GM19372 (cell line): ENCODE data around the gene CETP.

Experiments used
- ATAC-seq: cut with Tn5 transposase; IDR thresholded peaks from one replicate; pipeline ENCODE4 v1.9.1; 2021; ENCODE audit warnings: mild to moderate bottlenecking, low read depth, moderate library complexity; ENCODE audit not compliant: unreplicated experiment

CETP gene, protein sequence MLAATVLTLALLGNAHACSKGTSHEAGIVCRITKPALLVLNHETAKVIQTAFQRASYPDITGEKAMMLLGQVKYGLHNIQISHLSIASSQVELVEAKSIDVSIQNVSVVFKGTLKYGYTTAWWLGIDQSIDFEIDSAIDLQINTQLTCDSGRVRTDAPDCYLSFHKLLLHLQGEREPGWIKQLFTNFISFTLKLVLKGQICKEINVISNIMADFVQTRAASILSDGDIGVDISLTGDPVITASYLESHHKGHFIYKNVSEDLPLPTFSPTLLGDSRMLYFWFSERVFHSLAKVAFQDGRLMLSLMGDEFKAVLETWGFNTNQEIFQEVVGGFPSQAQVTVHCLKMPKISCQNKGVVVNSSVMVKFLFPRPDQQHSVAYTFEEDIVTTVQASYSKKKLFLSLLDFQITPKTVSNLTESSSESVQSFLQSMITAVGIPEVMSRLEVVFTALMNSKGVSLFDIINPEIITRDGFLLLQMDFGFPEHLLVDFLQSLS

DNA sequence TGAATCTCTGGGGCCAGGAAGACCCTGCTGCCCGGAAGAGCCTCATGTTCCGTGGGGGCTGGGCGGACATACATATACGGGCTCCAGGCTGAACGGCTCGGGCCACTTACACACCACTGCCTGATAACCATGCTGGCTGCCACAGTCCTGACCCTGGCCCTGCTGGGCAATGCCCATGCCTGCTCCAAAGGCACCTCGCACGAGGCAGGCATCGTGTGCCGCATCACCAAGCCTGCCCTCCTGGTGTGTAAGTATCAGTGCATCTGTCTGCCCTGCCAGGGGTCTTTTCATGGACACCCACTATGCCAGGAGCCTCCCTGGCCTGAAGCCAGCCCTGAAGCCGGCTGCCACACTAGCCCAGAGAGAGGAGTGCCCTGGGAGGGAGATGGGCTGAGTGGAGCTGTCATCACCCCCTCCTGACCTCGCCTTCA is at the start of gene CETP:
Gene CETP, plus strand, starts transcription at position 100 of the 431 bp plus-strand sequence. Its CDS starts 30 bp downstream, at position 130.
- ATAC-seq, result no peak

- ATAC-seq, result no peak
Observed at GRCh38 chr16:56912746-56913708, 48.7 kb upstream of the CETP start.

DNA sequence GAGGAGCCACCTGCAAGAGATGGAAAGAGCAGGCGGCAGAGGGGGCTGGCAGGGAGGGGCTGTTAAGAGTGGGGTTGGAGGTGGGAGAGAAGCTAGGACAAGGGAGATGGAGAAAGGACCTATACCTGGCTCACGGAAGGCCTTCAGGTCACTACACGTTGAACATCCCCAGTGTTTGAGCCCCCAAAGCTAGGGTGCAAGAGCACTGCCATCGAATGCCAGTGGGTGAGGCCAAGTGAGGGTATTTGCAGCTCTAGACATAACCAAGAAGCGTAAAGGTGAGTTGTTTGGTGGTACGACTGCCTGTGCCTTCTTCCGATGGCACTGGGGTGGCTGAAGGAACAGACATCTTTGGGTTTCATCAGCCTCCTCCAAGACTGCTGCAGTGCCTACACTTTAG is 46.9 kb upstream of the CETP start:
- no peak for ATAC-seq

- no peak for ATAC-seq
Observed at GRCh38 chr16:56915336-56916119, 46.2 kb upstream of the CETP start.

- peak; percentile 72 for ATAC-seq
Observed at GRCh38 chr16:56916571-56917403, 45.0 kb upstream of the CETP start.

GRCh38 chr16:56918467-56919012 is 43.2 kb upstream of the CETP start:
- no peak for ATAC-seq

- no peak for ATAC-seq
Observed at GRCh38 chr16:56919099-56919800, 42.5 kb upstream of the CETP start.

GRCh38 chr16:56921571-56921970 is 40.2 kb upstream of the CETP start:
- ATAC-seq, result no peak

DNA sequence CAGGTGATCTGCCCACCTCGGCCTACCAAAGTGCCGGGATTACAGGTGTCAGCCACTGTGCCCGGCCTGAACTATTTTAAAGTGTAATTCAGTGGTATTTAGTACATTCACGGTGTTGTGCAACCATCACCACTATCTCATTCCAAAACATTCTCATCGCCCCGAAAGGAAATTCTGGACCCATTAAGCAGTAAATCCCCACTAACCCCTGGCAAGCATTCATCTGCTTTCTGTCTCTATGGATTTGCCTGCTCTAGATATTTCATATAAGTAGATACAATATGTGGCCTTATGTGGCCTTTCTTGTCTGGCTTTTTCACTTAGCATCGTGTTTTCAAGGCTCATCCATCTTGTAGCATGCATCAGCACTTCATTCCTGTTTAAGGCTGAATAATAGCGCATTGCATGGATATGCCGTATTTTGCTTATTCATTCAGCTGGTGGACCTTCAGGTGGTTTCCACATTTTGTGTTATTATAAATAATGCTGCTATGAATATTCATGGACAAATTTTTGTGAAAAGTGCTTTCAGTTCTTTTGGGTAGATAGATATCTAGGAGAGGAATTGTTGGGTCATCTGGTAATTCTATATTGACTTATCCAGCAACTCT is 38.2 kb upstream of the CETP start:
- ATAC-seq, result no peak

GRCh38 chr16:56927471-56927870 is 34.3 kb upstream of the CETP start:
- ATAC-seq, result no peak

- no peak for ATAC-seq
Observed at GRCh38 chr16:56929639-56930038, 32.1 kb upstream of the CETP start.

- no peak for ATAC-seq
Observed at GRCh38 chr16:56930486-56931270, 31.1 kb upstream of the CETP start.

DNA sequence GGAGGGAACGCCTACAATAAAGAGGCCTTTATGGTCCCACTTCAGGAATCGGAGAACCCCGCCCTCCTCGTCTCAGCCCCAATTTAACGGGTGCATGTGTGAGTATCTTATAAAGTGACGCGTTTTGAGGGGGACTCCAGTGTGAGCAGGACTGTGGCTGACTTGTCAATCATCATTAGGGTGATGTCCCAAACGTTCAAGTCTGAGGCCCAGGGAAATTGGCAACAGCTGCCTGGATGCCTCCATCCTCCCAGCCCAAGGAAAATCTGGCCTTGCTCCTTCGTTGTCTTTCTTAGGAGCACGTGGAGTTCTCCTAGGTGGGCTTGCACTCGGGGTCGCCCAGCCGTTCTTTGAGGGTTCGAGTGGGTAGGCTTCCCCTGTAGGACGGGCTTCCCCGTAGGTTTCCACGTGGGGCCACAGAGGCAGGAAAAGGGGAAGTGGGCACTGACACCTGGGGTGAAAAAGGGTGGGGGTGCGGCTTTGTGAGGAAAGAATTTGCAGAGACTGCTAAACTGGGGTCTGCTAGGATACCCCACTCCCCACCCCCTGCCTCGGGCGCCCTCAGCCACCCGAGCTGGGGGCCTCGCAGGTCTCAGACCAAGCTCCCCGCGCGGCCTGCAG is 30.4 kb upstream of the CETP start:
- peak; percentile 21 for ATAC-seq

- ATAC-seq, result peak; percentile 86
Observed at GRCh38 chr16:56931892-56932720, 29.6 kb upstream of the CETP start, which contains the start of gene HERPUD1. TSS of gene HERPUD1 (plus strand) at chr16:56932142. CDS start at chr16:56932245, 103 bp downstream.

GRCh38 chr16:56932721-56933619 is 28.8 kb upstream of the CETP start:
- ATAC-seq, result peak; percentile 5
